HepG2 (cell line): ENCODE results near the gene ADI1. TPM values are rescaled to one million over a fixed set of nuclear protein-coding genes. Genes with fewer than 3 reads are reported as not detected.

Experiments
- CAMTA2 ChIP-seq: sonication (generic); formaldehyde crosslinking; IDR thresholded peaks from 2 replicates; pipeline ENCODE4 v1.4.0; 2020; ENCODE audit warnings: mild to moderate bottlenecking, missing genetic modification reagents, borderline replicate concordance
- CBX1 ChIP-seq: IDR thresholded peaks from one replicate; pipeline ENCODE4 v1.6.1; 2016; ENCODE audit warnings: antibody characterized with exemption, low read depth
- CREB3 ChIP-seq: sonication (generic); formaldehyde crosslinking; IDR thresholded peaks from 2 replicates; pipeline ENCODE4 v1.5.0; 2020; ENCODE audit warnings: missing genetic modification reagents
- DMAP1 ChIP-seq: IDR thresholded peaks from 2 replicates; pipeline ENCODE4 v1.6.1; 2016
- EEA1 ChIP-seq: sonication (generic); formaldehyde crosslinking; IDR thresholded peaks from 2 replicates; pipeline ENCODE4 v1.5.1; 2020; ENCODE audit warnings: mild to moderate bottlenecking, missing genetic modification reagents, borderline replicate concordance
- HNF4G ChIP-seq, 2 experiments: sonication (generic) in 1 of 2; formaldehyde crosslinking in 1 of 2; IDR thresholded peaks; 2 replicates each; pipeline versions ENCODE4 v1.4.0 to v1.6.1; 2011 to 2020; ENCODE audit warnings: borderline replicate concordance in 2 of 2, low read depth in 2 of 2, mild to moderate bottlenecking in 2 of 2, low read length in 1 of 2, missing genetic modification reagents in 1 of 2, moderate library complexity in 1 of 2
- IRF1 ChIP-seq: sonication (generic); formaldehyde crosslinking; IDR thresholded peaks from 2 replicates; pipeline ENCODE4 v1.4.0; 2020; ENCODE audit warnings: low read depth, mild to moderate bottlenecking, missing genetic modification reagents
- MBD4 ChIP-seq: IDR thresholded peaks from 2 replicates; pipeline ENCODE4 v1.6.1; 2012; ENCODE audit warnings: low read length, inconsistent platforms, borderline replicate concordance
- NR3C1 ChIP-seq: sonication (generic); formaldehyde crosslinking; IDR thresholded peaks from 2 replicates; pipeline ENCODE4 v1.4.0; 2020; ENCODE audit warnings: missing genetic modification reagents
- ONECUT2 ChIP-seq: sonication (generic); formaldehyde crosslinking; IDR thresholded peaks from 2 replicates; pipeline ENCODE4 v1.4.0; 2020; ENCODE audit warnings: missing genetic modification reagents
- SPEN ChIP-seq: sonication (generic); formaldehyde crosslinking; IDR thresholded peaks from 2 replicates; pipeline ENCODE4 v1.5.1; 2020; ENCODE audit warnings: low read depth, mild to moderate bottlenecking, missing genetic modification reagents
- TARDBP ChIP-seq: sonication (generic); formaldehyde crosslinking; IDR thresholded peaks from 2 replicates; pipeline ENCODE4 v1.8.0; 2022; ENCODE audit warnings: mild to moderate bottlenecking, missing genetic modification reagents
- TBL1XR1 ChIP-seq: fragments of 150-350 bp; IDR thresholded peaks from 2 replicates; pipeline ENCODE4 v1.6.1; 2014; ENCODE audit warnings: borderline replicate concordance, low read length; ENCODE audit not compliant: partially characterized antibody
- ZNF207 ChIP-seq: fragments of 450-650 bp; IDR thresholded peaks from 2 replicates; pipeline ENCODE4 v1.6.1; 2016; ENCODE audit warnings: antibody characterized with exemption, borderline replicate concordance
- ZNF235 ChIP-seq: sonication (generic); formaldehyde crosslinking; IDR thresholded peaks from 2 replicates; pipeline ENCODE4 v1.8.1; 2023; ENCODE audit warnings: mild to moderate bottlenecking, missing genetic modification reagents, borderline replicate concordance
- ZNF414 ChIP-seq: sonication (generic); formaldehyde crosslinking; IDR thresholded peaks from 2 replicates; pipeline ENCODE4 v1.5.0; 2020; ENCODE audit warnings: missing genetic modification reagents
- ZNF549 ChIP-seq: sonication (generic); formaldehyde crosslinking; IDR thresholded peaks from 2 replicates; pipeline ENCODE4 v1.5.0; 2020; ENCODE audit warnings: missing genetic modification reagents
- ZNF576 ChIP-seq: sonication (generic); formaldehyde crosslinking; IDR thresholded peaks from 2 replicates; pipeline ENCODE4 v1.4.0; 2020; ENCODE audit warnings: mild to moderate bottlenecking, missing genetic modification reagents
- ZNF629 ChIP-seq: sonication (generic); formaldehyde crosslinking; conservative IDR thresholded peaks from 2 replicates; pipeline ENCODE4 v1.5.0; 2020; ENCODE audit warnings: missing genetic modification reagents
- ZNF670 ChIP-seq: sonication (generic); formaldehyde crosslinking; IDR thresholded peaks from 2 replicates; pipeline ENCODE4 v1.8.0; 2022; ENCODE audit warnings: mild to moderate bottlenecking, missing genetic modification reagents, borderline replicate concordance
- ZNF687 ChIP-seq: sonication (generic); formaldehyde crosslinking; IDR thresholded peaks from 2 replicates; pipeline ENCODE4 v1.5.1; 2020; ENCODE audit warnings: mild to moderate bottlenecking, missing genetic modification reagents, moderate library complexity
- ZSCAN12 ChIP-seq: sonication (generic); formaldehyde crosslinking; IDR thresholded peaks from 2 replicates; pipeline ENCODE4 v1.9.0; 2021; ENCODE audit warnings: mild to moderate bottlenecking, missing genetic modification reagents
- ZSCAN20 ChIP-seq: sonication (generic); formaldehyde crosslinking; IDR thresholded peaks from 2 replicates; pipeline ENCODE4 v1.4.0; 2020; ENCODE audit warnings: missing genetic modification reagents, mild to moderate bottlenecking, borderline replicate concordance
- ZSCAN25 ChIP-seq: sonication (generic); formaldehyde crosslinking; IDR thresholded peaks from 2 replicates; pipeline ENCODE4 v1.8.0; 2022; ENCODE audit warnings: mild to moderate bottlenecking, missing genetic modification reagents
- polyA plus RNA-seq, 8 experiments: library from polyadenylated mRNA; depleted of rRNA in 3 of 8; stranded (reverse) in 7 of 8; unstranded in 1 of 8; fragments of >200 nt; fragmentation: Illumina TruSeq in 4 of 8; extraction: Trizol in 4 of 8; gene quantifications; 2 replicates each; pipeline versions ENCODE4 v1.2.1 to v1.2.3, GENCODE V29; 2011 to 2016; ENCODE audit warnings: low read depth in 4 of 8, missing spikeins in 1 of 8, mixed read lengths in 1 of 8; ENCODE audit not compliant: insufficient read depth in 1 of 8
- total RNA-seq, 5 experiments: library from RNA; depleted of rRNA; stranded (reverse); fragments of >200 nt; fragmentation: Illumina TruSeq; extraction: Trizol; gene quantifications; 2 replicates each; pipeline ENCODE4 v1.2.3, GENCODE V29; 2016; ENCODE audit warnings: low read depth in 1 of 5

Gene ADI1
- total and polyA plus RNA-seq, 2 of the 13 experiments (the other 11 are each of a cell fraction or from before 2014, with no cell fraction given): 28.7 to 123 TPM

- TF ChIP-seq ZNF687 (CRISPR knock-in tag) (no peak), SPEN (CRISPR knock-in tag) (no peak), ZNF629 (no peak), ZSCAN25 (CRISPR knock-in tag) (no peak), ZNF576 (CRISPR knock-in tag) (no peak), NR3C1 (no peak), IRF1 (no peak), ZNF414 (CRISPR knock-in tag) (0 out of 2 replicates have a peak, but pooled peaks have one; percentile 53), EEA1 (CRISPR knock-in tag) (no peak), ZSCAN12 (no peak), TARDBP (CRISPR knock-in tag) (peak; percentile 68; the same call in 1 of the 2 replicates), CREB3 (CRISPR knock-in tag) (no peak), ZNF670 (CRISPR knock-in tag) (no peak), ONECUT2 (CRISPR knock-in tag) (no peak), DMAP1 (CRISPR knock-in tag) (no peak), ZNF235 (CRISPR knock-in tag) (no peak), TBL1XR1 (no peak), CAMTA2 (CRISPR knock-in tag) (no peak), HNF4G (IDR thresholded peaks at IDR 0.05; ENCODE audit: borderline replicate concordance, low read depth, low read length) (no peak), HNF4G (CRISPR knock-in tag; IDR thresholded peaks at IDR 0.05; ENCODE audit: borderline replicate concordance, low read depth) (no peak), ZNF549 (CRISPR knock-in tag) (no peak), CBX1 (no peak), ZNF207 (no peak), ZSCAN20 (no peak), MBD4 (no peak)
These were observed 1.3 kb downstream of the ADI1 start (continued) for GRCh38 chr2:3517948-3518495.
